Progenitor cell of endocrine pancreas (in vitro differentiated cells): ENCODE data around the gene KANSL1. TPM values are rescaled to one million over a fixed set of nuclear protein-coding genes. Genes with fewer than 3 reads are reported as not detected.

ENCODE experiments used
- DNase-seq: peaks from one replicate; pipeline ENCODE4 v3.0.0; 2021; ENCODE audit warnings: low spot score; ENCODE audit not compliant: unreplicated experiment
- H3K27ac Mint-ChIP-seq: 2 replicates; pipeline ENCODE4 v1.8.0; 2021; ENCODE audit warnings: mild to moderate bottlenecking, moderate library complexity, mixed read lengths
- H3K27me3 Mint-ChIP-seq: 2 replicates; pipeline ENCODE4 v1.8.0; 2021; ENCODE audit warnings: mixed read lengths
- H3K36me3 Mint-ChIP-seq: 2 replicates; pipeline ENCODE4 v1.8.0; 2022; ENCODE audit warnings: mixed read lengths; ENCODE audit not compliant: insufficient read depth
- H3K4me1 Mint-ChIP-seq: 2 replicates; pipeline ENCODE4 v1.8.0; 2021; ENCODE audit warnings: low read depth, mixed read lengths
- H3K4me3 Mint-ChIP-seq: 2 replicates; pipeline ENCODE4 v1.8.0; 2021; ENCODE audit warnings: low read depth, mild to moderate bottlenecking, moderate library complexity, mixed read lengths
- H3K9me3 Mint-ChIP-seq: 2 replicates; pipeline ENCODE4 v1.8.0; 2021; ENCODE audit warnings: low read depth, mixed read lengths
- CTCF ChIP-seq: fragments of 200-600 bp; sonication (generic); IDR thresholded peaks from one replicate; pipeline ENCODE4 v1.5.0; 2021; ENCODE audit warnings: antibody characterized with exemption, mild to moderate bottlenecking; ENCODE audit not compliant: unreplicated experiment
- total RNA-seq: library from RNA; stranded (reverse); gene quantifications from 2 replicates; pipeline ENCODE4 v1.2.1, GENCODE V29; 2021

Gene KANSL1
- total RNA-seq, 1 donor from 2014 or later = 173 TPM

GRCh38 chr17:45982791-45983613 is 210.2 kb downstream of the KANSL1 start:
- Mint-ChIP-seq H3K4me1 (peaks cover 13% of the 10 kb centered on the region), H3K27me3 (peaks cover 3% of the 10 kb centered on the region), H3K9me3 (no peaks in the 10 kb centered on the region), H3K36me3 (no peaks in the 10 kb centered on the region), H3K27ac (no peak overlapping the region), H3K4me3 (no peak overlapping the region)
- no peak for DNase-seq
- no peak for TF ChIP-seq CTCF

GRCh38 chr17:45981306-45981705 is 211.9 kb downstream of the KANSL1 start:
- H3K9me3 Mint-ChIP-seq = no peaks in the 10 kb centered on the region
- peaks cover 17% of the 10 kb centered on the region for H3K4me1 Mint-ChIP-seq
- no peak overlapping the region for H3K27ac Mint-ChIP-seq
- DNase-seq = no peak
- H3K27me3 Mint-ChIP-seq = peaks cover 3% of the 10 kb centered on the region
- H3K4me3 Mint-ChIP-seq = no peak overlapping the region
- H3K36me3 Mint-ChIP-seq = no peaks in the 10 kb centered on the region
- TF ChIP-seq CTCF = no peak

GRCh38 chr17:45980855-45981254 is 212.4 kb downstream of the KANSL1 start:
- H3K27ac Mint-ChIP-seq = no peak overlapping the region
- H3K4me3 Mint-ChIP-seq = no peak overlapping the region
- peaks cover 17% of the 10 kb centered on the region for H3K4me1 Mint-ChIP-seq
- no peaks in the 10 kb centered on the region for H3K36me3 Mint-ChIP-seq
- H3K27me3 Mint-ChIP-seq = peaks cover 3% of the 10 kb centered on the region
- TF ChIP-seq CTCF = no peak
- H3K9me3 Mint-ChIP-seq = no peaks in the 10 kb centered on the region
- DNase-seq = no peak

Other genes starting within 250 kb of the KANSL1 start
- not detected in 2 replicates for gene STH, start 194.2 kb downstream of the KANSL1 start, total RNA-seq
- 6.8 TPM in 2 replicates for gene LRRC37A, start 101.7 kb upstream of the KANSL1 start, total RNA-seq
- 15.6 and 16.0 TPM in 2 replicates for gene ARL17B, start 168.3 kb upstream of the KANSL1 start, total RNA-seq